Superior temporal gyrus (tissue), 1 donor: ENCODE results near the gene NUDT1.

Source experiments
- DNase-seq: peaks from one replicate; pipeline ENCODE4 v3.0.0-alpha.2; 2016; ENCODE audit errors: extremely low spot score

NUDT1 gene

GRCh38 chr7:2205036-2205780, 36.8 kb upstream of the NUDT1 start:
- no peak for DNase-seq

DNA sequence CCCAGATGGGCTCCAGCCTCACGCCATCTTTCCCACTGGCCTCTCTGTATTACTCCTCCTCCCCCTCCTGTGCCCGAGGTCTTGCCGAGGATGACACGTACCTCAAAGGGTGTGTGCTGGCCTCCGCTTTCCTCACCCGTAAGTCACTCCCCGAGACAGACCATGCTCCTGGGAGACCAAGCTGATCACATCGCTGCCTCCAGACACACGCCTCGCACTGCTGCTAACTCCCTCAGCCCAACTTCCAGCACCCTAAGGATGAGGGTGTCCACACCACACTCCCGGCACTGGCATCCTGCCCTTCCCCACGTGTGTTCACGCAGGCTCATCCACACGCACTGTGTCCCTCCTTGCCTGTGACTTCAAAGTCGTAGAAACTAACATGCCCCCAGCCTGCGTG, 33.3 kb upstream of the NUDT1 start:
- no peak for DNase-seq

GRCh38 chr7:2209146-2209960, 32.7 kb upstream of the NUDT1 start:
- peak; percentile 84 for DNase-seq

DNA sequence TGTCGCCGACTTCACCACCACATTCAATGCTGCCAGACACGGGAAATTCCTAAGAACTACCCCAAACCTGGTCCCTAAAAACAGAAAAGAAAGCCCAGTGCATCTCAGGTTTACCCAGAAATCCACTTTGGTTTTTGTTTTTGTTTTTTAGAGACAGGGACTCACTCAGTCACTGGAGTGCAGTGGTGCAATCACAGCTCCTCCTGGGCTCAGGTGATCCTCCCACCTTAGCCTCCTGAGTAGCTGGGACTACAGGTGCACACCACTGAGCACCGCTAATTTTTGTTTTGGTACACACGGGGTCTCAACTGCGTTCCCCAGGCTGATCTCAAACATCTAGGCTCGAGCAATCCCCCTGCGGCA, 32.1 kb upstream of the NUDT1 start:
- no peak for DNase-seq

DNA sequence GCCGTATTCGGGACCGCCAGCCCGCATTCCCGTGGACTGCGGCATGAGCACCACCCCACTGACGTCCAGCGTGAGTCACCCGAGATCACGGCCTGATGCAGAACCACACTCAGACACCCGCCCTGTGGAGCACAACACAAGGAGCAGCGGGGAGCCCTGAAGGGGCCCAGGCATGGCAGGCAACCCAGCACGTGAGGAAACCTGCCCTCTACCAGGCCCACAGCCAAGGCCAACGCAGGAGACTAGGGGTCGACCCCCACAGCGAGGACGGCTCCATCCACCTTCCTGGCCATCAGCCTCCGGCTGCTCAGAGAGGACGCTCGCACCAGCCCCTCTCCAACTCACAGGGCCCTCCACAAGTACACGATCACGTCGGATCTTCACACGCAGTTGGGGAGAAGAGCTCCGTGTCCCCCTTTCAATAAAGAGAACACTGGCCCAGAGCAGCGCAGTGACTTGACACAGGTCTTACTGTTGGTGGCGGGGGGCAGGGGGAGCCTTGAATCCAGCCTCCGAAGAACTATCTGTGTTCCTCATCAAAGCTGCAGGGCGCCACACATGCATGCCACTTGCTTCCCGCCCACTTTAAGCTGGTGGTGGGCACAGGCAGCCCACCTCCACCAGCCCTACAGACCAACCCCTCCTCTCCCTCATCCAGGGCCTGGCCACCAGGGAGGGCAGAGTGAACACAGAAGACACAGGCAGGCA, 31.3 kb upstream of the NUDT1 start:
- no peak for DNase-seq

DNA sequence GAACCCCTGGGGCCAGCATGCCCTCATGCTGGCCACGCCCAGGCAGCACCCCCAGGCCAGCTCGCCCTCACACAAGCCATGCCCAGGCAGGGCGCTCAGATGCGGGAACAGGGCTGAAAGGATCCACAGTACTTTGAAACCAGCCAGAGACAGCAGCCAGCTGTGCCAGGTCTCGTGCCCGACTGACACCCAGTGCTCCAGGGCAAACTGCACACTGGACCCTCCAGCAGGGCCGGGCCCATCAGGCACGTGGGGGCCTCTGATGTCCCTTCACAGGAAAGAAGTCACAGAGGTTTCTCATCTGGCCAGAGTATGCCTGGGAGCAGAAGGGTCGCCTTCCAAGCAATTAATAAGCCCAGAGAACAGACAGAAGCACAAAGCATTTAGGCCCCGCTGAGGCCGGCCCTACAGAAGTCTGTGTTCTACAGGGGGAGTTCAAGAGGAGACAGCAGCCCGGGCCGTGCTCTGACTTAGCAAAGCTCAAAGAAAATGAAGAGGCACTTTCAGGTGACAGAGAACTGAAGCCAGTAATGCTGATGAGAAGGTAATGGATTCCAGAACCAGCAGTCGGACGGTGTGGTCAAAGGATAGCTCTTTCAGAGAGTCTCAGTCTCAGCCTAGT, 30.7 kb upstream of the NUDT1 start:
- no peak for DNase-seq

DNA sequence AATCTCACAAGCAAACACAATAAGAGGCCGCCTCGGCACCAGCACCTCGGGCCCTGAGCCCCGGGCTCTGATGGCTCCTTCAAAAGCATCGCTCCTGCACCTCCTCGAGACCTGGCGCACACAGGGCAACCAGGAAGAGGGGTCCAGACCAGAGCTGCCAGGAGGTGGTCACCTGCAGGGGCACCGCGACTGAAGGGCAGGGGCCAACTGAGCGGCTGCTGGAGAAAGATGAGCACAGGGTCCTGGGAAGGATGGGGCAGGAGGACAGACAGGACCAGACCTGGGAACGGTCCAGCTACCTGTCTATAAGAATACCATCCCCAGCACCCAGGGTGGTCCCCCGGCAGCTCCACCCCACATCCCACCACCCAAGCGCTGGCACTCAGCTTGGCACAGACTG, 30.1 kb upstream of the NUDT1 start:
- DNase-seq, result no peak

DNA sequence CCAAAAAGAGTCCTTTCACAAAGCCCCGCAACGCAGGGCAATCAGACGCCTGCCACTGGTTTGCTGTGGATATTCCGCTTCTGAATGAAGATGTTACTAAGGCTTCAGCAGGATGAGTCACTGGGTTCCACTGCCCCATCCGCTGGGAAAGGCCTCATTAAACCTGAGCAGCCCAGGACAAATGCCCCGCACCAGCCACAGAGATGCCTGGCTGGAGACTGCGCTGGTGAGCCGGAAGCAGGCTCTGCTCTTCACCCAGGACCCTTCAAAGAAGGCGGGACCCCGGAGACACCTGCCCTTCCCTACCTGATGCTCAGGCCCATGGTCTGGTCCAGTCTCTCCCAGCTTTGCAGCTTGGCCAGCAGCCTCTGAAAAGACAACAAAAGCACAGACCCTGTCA, 29.1 kb upstream of the NUDT1 start:
- DNase-seq, result no peak

- DNase-seq, result no peak
Observed at GRCh38 chr7:2213551-2214215, 28.3 kb upstream of the NUDT1 start.

GRCh38 chr7:2214636-2215035, 27.4 kb upstream of the NUDT1 start:
- DNase-seq, result no peak

DNA sequence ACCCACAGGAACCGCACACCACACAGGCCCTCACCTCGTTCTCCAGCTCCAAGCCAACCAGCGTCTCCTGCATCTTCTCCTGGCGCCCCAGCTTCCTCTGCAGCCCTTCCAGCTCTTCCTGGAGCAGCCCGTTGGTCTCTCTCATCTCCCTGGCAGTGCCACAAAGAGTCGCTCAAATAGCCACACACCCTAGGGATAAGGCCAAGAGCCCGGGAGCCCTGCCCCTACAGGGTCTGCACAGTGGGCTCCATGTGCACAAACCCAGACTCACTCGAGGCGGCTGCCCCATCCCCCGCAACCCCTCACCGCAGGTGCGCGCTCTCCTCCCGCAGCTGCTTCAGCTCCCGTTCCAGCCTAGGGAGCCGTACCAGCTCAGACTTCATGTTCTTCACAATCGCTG, 26.2 kb upstream of the NUDT1 start:
- no peak for DNase-seq

DNA sequence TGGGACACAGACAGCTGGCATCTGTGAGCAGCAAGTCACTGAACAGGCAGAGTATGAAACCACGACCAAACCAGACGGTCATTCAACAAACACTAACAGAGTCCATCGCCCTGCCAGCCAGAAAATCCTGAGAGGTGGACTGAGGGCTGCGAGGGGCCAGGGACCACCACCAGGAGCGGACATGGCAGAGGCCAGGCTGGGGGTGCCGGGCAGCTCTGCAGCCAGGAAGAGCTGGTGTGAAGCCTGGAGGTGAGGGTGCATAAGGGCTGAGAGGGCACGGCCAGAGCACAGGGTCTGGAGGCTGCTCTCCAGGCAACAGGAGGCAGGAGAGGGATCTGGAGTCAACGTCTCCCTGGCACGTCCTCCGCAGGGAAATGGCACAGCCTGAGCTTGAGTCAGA, 24.8 kb upstream of the NUDT1 start:
- no peak for DNase-seq

GRCh38 chr7:2217716-2218443, 24.1 kb upstream of the NUDT1 start:
- no peak for DNase-seq

GRCh38 chr7:2218444-2218785, 23.6 kb upstream of the NUDT1 start:
- DNase-seq, result no peak

GRCh38 chr7:2219136-2219535, 22.9 kb upstream of the NUDT1 start:
- DNase-seq, result no peak

DNA sequence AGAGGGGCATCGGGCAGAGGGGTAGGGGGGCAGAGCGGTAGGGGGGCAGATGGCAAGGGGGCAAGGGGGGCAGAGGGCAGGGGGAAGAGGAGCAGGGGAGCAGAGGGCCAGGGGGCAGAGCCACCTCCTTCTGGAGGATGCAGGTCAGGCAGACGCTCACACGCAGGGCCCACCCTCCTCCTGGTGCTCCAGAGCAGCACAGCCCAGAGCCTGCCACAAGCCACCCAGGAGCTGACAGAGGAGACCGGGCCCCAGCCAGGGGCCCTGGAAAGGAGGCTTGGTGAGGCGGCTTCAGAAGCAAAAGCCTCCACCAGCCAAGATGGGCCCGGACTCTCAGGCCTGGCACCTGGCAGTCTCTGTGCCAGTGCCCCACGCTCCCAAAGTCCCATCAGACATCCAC, 22.4 kb upstream of the NUDT1 start:
- no peak for DNase-seq

DNA sequence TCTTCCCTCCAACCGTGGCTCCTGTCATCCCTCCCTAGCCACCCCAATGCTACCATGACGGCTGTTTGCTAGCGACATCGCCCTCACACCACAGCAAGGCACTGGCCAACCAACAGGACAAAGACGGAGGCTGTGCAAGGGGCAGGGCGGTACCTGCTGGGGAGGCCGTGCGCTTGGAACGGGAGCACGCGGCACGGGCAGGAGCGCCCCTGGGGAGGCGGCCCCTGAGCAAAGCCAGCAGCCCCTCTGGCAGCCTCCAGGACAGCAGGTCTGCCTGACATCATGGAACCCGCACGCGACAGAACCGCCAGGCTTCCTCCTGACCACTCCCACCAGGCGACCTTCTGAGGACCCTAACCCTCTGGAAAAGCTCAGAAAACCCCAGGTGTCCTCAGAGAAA, 22.0 kb upstream of the NUDT1 start:
- DNase-seq, result no peak

DNA sequence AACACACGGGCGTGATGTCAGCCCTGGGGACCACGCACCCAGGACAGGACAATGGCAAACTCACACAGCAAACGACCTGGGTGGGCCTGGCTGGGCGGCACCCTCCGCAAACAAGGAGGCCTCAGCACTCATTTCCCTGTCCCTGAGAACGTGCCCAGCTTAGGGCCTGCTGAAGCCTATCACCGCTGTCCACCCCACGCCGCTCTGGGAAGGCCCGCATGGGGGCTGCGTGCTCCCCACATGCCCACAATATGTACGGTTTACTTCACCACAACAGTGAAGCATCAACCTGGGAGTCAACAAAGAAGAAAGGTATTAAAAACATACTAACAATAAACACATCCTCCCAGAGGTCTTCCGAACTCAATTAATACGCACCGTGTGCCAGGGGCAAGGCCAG, 21.5 kb upstream of the NUDT1 start:
- DNase-seq, result no peak

- no peak for DNase-seq
Observed at GRCh38 chr7:2220954-2221353, 21.1 kb upstream of the NUDT1 start.

GRCh38 chr7:2222516-2222915, 19.5 kb upstream of the NUDT1 start:
- no peak for DNase-seq

- DNase-seq, result no peak
Observed at GRCh38 chr7:2223321-2223720, 18.7 kb upstream of the NUDT1 start.
